DOHH2 (cell line): ENCODE results near the gene SNAPC3.

Experiments used
- H3F3A ChIP-seq: fragments of 200-600 bp; sonication (generic), shearing (Covaris generic); 2 replicates; pipeline ENCODE4 v1.6.0; 2016; ENCODE audit warnings: antibody characterized with exemption, mild to moderate bottlenecking; ENCODE audit not compliant: control insufficient read depth, insufficient read depth
- H3K27ac ChIP-seq: fragments of 200-600 bp; sonication (generic); 2 replicates; pipeline ENCODE4 v1.5.1; 2014; ENCODE audit warnings: low read depth, mild to moderate bottlenecking, low read length, moderate library complexity
- H3K27me3 ChIP-seq: fragments of 200-600 bp; sonication (generic); 2 replicates; pipeline ENCODE4 v1.6.1; 2014; ENCODE audit warnings: mild to moderate bottlenecking, low read length, mixed read lengths; ENCODE audit not compliant: control insufficient read depth
- H3K36me3 ChIP-seq: fragments of 200-600 bp; sonication (generic); 2 replicates; pipeline ENCODE4 v1.6.1; 2014; ENCODE audit warnings: mild to moderate bottlenecking, low read length, moderate library complexity, mixed read lengths; ENCODE audit not compliant: control insufficient read depth
- H3K4me1 ChIP-seq: fragments of 200-600 bp; sonication (generic); 2 replicates; pipeline ENCODE4 v1.6.1; 2014; ENCODE audit warnings: mild to moderate bottlenecking, low read length, mixed read lengths; ENCODE audit not compliant: control insufficient read depth
- H3K4me2 ChIP-seq: fragments of 200-600 bp; sonication (generic); 2 replicates; pipeline ENCODE4 v1.6.0; 2014; ENCODE audit warnings: mild to moderate bottlenecking, low read length, moderate library complexity
- H3K4me3 ChIP-seq: fragments of 200-600 bp; sonication (generic); 2 replicates; pipeline ENCODE4 v1.5.1; 2014; ENCODE audit warnings: mild to moderate bottlenecking, low read length, mixed read lengths
- H3K79me2 ChIP-seq: fragments of 200-600 bp; sonication (generic); 2 replicates; pipeline ENCODE4 v1.6.1; 2014; ENCODE audit warnings: mild to moderate bottlenecking, low read length, mixed read lengths; ENCODE audit not compliant: control insufficient read depth
- H3K9me2 ChIP-seq: fragments of 200-600 bp; sonication (generic); replicated peaks from 2 replicates; pipeline ENCODE4 v1.6.1; 2014; ENCODE audit warnings: mild to moderate bottlenecking, low read length, mixed read lengths; ENCODE audit not compliant: control insufficient read depth
- H3K9me3 ChIP-seq: fragments of 200-600 bp; sonication (generic); 2 replicates; pipeline ENCODE4 v1.6.1; 2014; ENCODE audit warnings: antibody characterized with exemption, low read length, mixed read lengths; ENCODE audit not compliant: control insufficient read depth, insufficient read depth
- H4K20me1 ChIP-seq: fragments of 200-600 bp; sonication (generic); 2 replicates; pipeline ENCODE4 v1.6.0; 2014; ENCODE audit warnings: low read depth, mild to moderate bottlenecking, antibody characterized with exemption, low read length, moderate library complexity; ENCODE audit not compliant: control insufficient read depth, insufficient read depth
- CTCF ChIP-seq: fragments of 200-600 bp; sonication (generic); IDR thresholded peaks from one replicate; pipeline ENCODE4 v1.5.1; 2014; ENCODE audit warnings: antibody characterized with exemption, mild to moderate bottlenecking, low read depth, low read length; ENCODE audit not compliant: poor library complexity, severe bottlenecking
- EZH2phosphoT487 ChIP-seq: fragments of 200-600 bp; sonication (generic); IDR thresholded peaks from 2 replicates; pipeline ENCODE4 v1.6.1; 2017; ENCODE audit warnings: borderline replicate concordance, mild to moderate bottlenecking, antibody characterized with exemption, low read length, moderate library complexity, mixed read lengths

The SNAPC3 gene

DNA sequence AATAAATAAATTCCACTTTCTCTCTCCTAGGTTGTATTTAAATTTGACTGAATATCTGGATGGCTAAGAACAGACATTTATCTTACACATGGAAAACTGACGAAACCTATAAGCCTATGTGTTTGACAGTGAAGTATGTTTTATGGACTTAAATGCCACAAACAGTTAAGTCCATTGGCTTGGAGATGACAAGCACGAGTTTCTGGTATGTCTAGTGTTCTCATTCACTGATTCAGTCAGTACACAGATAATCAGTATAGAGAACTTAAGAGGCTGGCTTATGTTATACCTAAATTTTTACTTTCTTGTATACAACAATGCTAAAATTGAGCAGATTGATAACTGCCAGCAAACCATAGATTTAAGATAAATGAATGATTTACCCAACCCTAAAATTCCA is 38.9 kb downstream of the SNAPC3 start:
- TF ChIP-seq EZH2phosphoT487 = no peak
- no peak for TF ChIP-seq CTCF

DNA sequence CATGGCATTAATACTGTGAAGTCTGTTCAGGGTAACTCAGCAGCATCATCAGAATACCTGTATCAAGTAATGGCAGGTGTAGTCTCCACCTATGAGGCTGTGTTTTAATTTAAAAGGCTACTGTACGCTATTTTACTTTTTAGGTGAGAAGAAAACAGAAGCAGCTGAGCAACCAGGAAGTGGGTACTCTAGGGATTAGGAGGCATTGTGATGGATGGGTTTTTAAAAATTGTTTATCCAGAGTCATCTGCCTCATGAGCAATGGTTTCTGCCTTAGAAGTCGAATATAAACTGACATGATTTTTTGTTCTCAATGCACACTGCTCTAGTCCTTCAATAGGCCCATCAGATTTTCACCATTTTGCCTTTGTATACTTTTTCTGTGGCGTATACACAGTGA is 45.5 kb downstream of the SNAPC3 start:
- Histone ChIP-seq H3K27me3 (no peaks in the 10 kb centered on the region), H3K27ac (no peak overlapping the region), H3K9me3 (no peaks in the 10 kb centered on the region), H3K36me3 (peaks cover 96% of the 10 kb centered on the region), H3K4me2 (no peak overlapping the region), H4K20me1 (no peaks in the 10 kb centered on the region), H3K4me1 (peaks cover 11% of the 10 kb centered on the region), H3K4me3 (no peak overlapping the region), H3K79me2 (no peaks in the 10 kb centered on the region), H3F3A (peaks cover 26% of the 10 kb centered on the region; the same call in 1 of the 2 replicates), H3K9me2 (no peaks in the 10 kb centered on the region)
- TF ChIP-seq EZH2phosphoT487 = no peak
- no peak for TF ChIP-seq CTCF

More for the DNA sequence above, 38.9 kb downstream of the SNAPC3 start:
- Histone ChIP-seq H3K36me3 (peaks cover 87% of the 10 kb centered on the region), H3K9me2 (no peaks in the 10 kb centered on the region), H3K9me3 (no peaks in the 10 kb centered on the region), H4K20me1 (0 out of 2 replicates have a peak, but pooled peaks cover 3% of the 10 kb centered on the region), H3K79me2 (no peaks in the 10 kb centered on the region), H3K4me2 (no peak overlapping the region), H3K27me3 (no peaks in the 10 kb centered on the region), H3K4me3 (no peak overlapping the region), H3F3A (peaks cover 38% of the 10 kb centered on the region), H3K4me1 (no peaks in the 10 kb centered on the region), H3K27ac (no peak overlapping the region)

DNA sequence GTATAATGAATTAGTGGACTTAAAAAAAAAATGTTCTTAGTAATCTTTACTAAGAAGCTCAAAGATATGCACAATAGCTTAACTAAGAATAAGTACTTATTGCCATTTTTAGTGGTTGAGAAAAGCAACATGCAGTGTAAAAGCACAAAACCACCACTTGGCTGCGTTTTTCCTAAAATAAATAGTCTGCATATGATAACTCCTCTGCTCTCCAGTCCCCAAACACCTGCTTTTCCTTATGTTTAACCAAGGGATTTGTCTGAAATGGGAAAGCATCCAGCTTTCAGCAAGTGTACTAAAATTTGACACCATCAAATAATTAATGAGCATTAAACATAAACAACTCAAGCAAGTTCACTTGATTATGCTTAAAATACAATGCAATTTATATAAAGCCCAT is 46.7 kb downstream of the SNAPC3 start:
- H3K9me2 ChIP-seq = no peaks in the 10 kb centered on the region
- H3K4me2 ChIP-seq = no peak overlapping the region
- H4K20me1 ChIP-seq = no peaks in the 10 kb centered on the region
- H3K9me3 ChIP-seq = no peaks in the 10 kb centered on the region
- no peaks in the 10 kb centered on the region for H3K79me2 ChIP-seq
- no peak overlapping the region for H3K27ac ChIP-seq
- H3K27me3 ChIP-seq = no peaks in the 10 kb centered on the region
- peaks cover 26% of the 10 kb centered on the region; the same call in 1 of the 2 replicates for H3F3A ChIP-seq
- H3K4me3 ChIP-seq = no peak overlapping the region
- peaks cover 96% of the 10 kb centered on the region for H3K36me3 ChIP-seq
- peaks cover 22% of the 10 kb centered on the region for H3K4me1 ChIP-seq
- TF ChIP-seq EZH2phosphoT487 (no peak), CTCF (no peak)
